Measurements from ENCODE around the gene DYNC1I2. TPM values are rescaled to one million over a fixed set of nuclear protein-coding genes. Genes with fewer than 3 reads are reported as not detected.

Gene DYNC1I2
- total RNA-seq, 2 experiments from 2014 or later: 54.2 to 55.8 TPM

GRCh38 chr2:171791361-171791760 lies 104.1 kb downstream of the DYNC1I2 start:
- peaks cover 15% of the 10 kb centered on the region for H3K4me1 Mint-ChIP-seq (ENCODE audit: low read depth)
- POLR2A ChIA-PET: no interaction called here
- no peaks in the 10 kb centered on the region for H3K9me3 Mint-ChIP-seq
- peaks cover 24% of the 10 kb centered on the region for H3K36me3 Mint-ChIP-seq
- no peak for DNase-seq
- H3K4me3 Mint-ChIP-seq: no peak overlapping the region
- intact Hi-C loops (cut with micrococcal nuclease): no loop called here
- H3K27me3 Mint-ChIP-seq: no peaks in the 10 kb centered on the region
- CTCF ChIA-PET: interaction anchor here (0.9 kb wide), 1 partner anchor 297 kb away, joined by 3 read pairs; no protein-coding TSS in a partner anchor
- H3K27ac Mint-ChIP-seq: no peak overlapping the region

- Mint-ChIP-seq H3K36me3 (peaks cover 20% of the 10 kb centered on the region), H3K4me3 (no peak overlapping the region), H3K27me3 (no peaks in the 10 kb centered on the region), H3K4me1 (ENCODE audit: low read depth) (peaks cover 15% of the 10 kb centered on the region), H3K27ac (no peak overlapping the region), H3K9me3 (no peaks in the 10 kb centered on the region)
- ChIA-PET POLR2A (no interaction called here), CTCF (interaction anchor here (1.6 kb wide), 1 partner anchor 88 kb away, joined by 3 read pairs; no protein-coding TSS in a partner anchor)
- intact Hi-C loops (cut with micrococcal nuclease): no loop called here
- no peak for DNase-seq
Measured at GRCh38 chr2:171792157-171792556, 104.9 kb downstream of the DYNC1I2 start.

DNA sequence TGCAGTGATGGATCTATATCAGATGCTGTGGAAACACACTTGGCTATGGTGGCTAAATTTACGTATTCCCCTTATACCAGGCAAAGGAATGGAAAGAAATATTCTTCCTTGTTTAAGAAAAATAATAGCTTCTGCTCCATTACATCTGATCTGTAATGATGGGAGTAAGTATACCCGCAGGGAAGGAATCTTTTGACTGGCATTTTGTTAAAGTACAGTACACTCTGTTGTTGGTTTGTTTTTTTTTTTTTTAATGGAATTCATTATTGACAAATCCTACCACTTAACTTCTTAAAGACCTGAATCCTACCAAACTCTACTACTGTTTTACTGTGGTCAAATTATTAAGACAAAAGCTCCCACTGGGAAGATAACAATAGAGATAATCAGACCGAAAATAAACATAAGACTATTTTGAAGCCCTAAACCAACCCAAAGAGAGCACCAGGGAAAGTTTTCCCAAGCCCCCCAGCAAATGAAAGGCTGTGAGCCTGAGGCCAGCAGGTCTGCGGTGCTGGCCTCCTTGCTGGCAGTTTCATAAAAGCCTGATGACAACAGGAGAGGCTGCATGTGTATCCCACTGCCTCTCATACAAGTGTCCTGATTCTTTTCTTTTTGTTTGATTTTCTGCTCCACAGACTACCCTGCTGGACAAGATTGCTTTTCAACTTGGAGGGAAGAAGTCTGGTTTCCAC lies 105.8 kb downstream of the DYNC1I2 start:
- Mint-ChIP-seq H3K4me1 (ENCODE audit: low read depth) (peaks cover 15% of the 10 kb centered on the region), H3K27me3 (no peaks in the 10 kb centered on the region), H3K9me3 (no peaks in the 10 kb centered on the region), H3K36me3 (peaks cover 17% of the 10 kb centered on the region), H3K4me3 (no peak overlapping the region), H3K27ac (no peak overlapping the region)
- intact Hi-C loops (cut with micrococcal nuclease): no loop called here
- ChIA-PET CTCF (interaction anchor here (1.6 kb wide), 1 partner anchor 89 kb away, joined by 3 read pairs; no protein-coding TSS in a partner anchor), POLR2A (no interaction called here)
- no peak for DNase-seq

GRCh38 chr2:171793691-171794678 lies 106.7 kb downstream of the DYNC1I2 start:
- Mint-ChIP-seq H3K4me1 (ENCODE audit: low read depth) (peaks cover 17% of the 10 kb centered on the region), H3K9me3 (no peaks in the 10 kb centered on the region), H3K36me3 (peaks cover 17% of the 10 kb centered on the region), H3K27ac (no peak overlapping the region), H3K4me3 (no peak overlapping the region), H3K27me3 (no peaks in the 10 kb centered on the region)
- no peak for DNase-seq
- intact Hi-C loops (cut with micrococcal nuclease): no loop called here
- ChIA-PET CTCF (no interaction called here), POLR2A (no interaction called here)

DNA sequence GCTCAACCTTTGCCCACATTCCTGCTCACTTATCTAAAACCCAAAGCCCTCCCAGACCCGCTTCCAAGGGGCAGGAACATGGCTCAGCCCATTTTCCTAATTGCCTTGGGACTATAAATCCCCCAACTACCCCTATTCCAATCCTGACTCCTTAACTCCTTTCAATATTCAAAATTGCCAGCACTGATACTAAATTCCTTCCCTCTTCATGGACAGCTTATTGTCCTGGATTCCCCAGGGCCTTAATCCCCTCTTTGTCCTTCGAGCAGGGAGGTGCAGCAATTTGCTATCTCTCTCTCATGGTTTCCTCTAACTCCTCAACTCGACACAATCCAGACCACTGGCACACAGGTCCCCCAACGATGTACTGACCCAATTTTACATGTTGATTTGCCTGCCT lies 107.6 kb downstream of the DYNC1I2 start:
- no peak for DNase-seq
- Mint-ChIP-seq H3K36me3 (peaks cover 21% of the 10 kb centered on the region), H3K4me3 (no peak overlapping the region), H3K27ac (no peak overlapping the region), H3K27me3 (no peaks in the 10 kb centered on the region), H3K4me1 (ENCODE audit: low read depth) (peaks cover 17% of the 10 kb centered on the region), H3K9me3 (no peaks in the 10 kb centered on the region)
- intact Hi-C loops (cut with micrococcal nuclease): no loop called here
- POLR2A ChIA-PET: no interaction called here
- CTCF ChIA-PET: no interaction called here

Other genes starting within 250 kb of the DYNC1I2 start
- gene CYBRD1, start 165.0 kb upstream of the DYNC1I2 start, total RNA-seq: under 1 TPM; 0.86 to 0.99 TPM
- gene SLC25A12, start 206.8 kb downstream of the DYNC1I2 start, total RNA-seq: 10 to 100 TPM; 15.1 to 17.0 TPM
- gene HAT1, start 235.0 kb downstream of the DYNC1I2 start, total RNA-seq: 10 to 100 TPM; 86.2 to 90.8 TPM

Measured in activated CD4-positive, alpha-beta memory T cell treated with anti-CD3 and anti-CD28 coated beads for 36 hours (primary cell).